ENCODE measurements around the gene THYN1. TPM values are rescaled to one million over a fixed set of nuclear protein-coding genes. Genes with fewer than 3 reads are reported as not detected.

THYN1 gene
- total and polyA plus RNA-seq, 2 of the 13 experiments (the other 11 are each of a cell fraction or from before 2014, with no cell fraction given), result 36.1 to 87.6 TPM

GRCh38 chr11:134223836-134224709 is 29.1 kb downstream of the THYN1 start, which contains the start of the genes NCAPD3 and VPS26B (continued):
- TF ChIP-seq E2F5 (CRISPR knock-in tag; conservative IDR thresholded peaks at IDR 0.05), result peak; percentile 98
- TF ChIP-seq LCORL (IDR thresholded peaks at IDR 0.05), result no peak
- TF ChIP-seq LCORL (CRISPR knock-in tag; IDR thresholded peaks at IDR 0.05), result peak; percentile 51; the same call in 1 of the 2 replicates
- TF ChIP-seq JUND (CRISPR knock-in tag; IDR thresholded peaks at IDR 0.05), result peak; percentile 59; the same call in 1 of the 2 replicates
- TF ChIP-seq BORCS8-MEF2B (CRISPR knock-in tag; IDR thresholded peaks at IDR 0.05), result peak; percentile 78
- peak; percentile 86 for TF ChIP-seq ZNF407 (CRISPR knock-in tag; IDR thresholded peaks at IDR 0.05; ENCODE audit: not compliant biosample characterization)
- no peak for TF ChIP-seq GTF3A (CRISPR knock-in tag; conservative IDR thresholded peaks at IDR 0.05)
- TF ChIP-seq SSRP1 (CRISPR knock-in tag; IDR thresholded peaks at IDR 0.05), result no peak
- no peak for TF ChIP-seq ZNF512B (CRISPR knock-in tag; IDR thresholded peaks at IDR 0.05; ENCODE audit: borderline replicate concordance)
- TF ChIP-seq ZNF7 (CRISPR knock-in tag; IDR thresholded peaks at IDR 0.05), result no peak
- TF ChIP-seq ZSCAN30 (CRISPR knock-in tag; IDR thresholded peaks at IDR 0.05), result no peak
- TF ChIP-seq BRF2 (CRISPR knock-in tag; IDR thresholded peaks at IDR 0.05), result peak; percentile 95; the same call in 1 of the 2 replicates
- TF ChIP-seq KLF13 (CRISPR knock-in tag; IDR thresholded peaks at IDR 0.05), result no peak
- TF ChIP-seq IRF1 (CRISPR knock-in tag; IDR thresholded peaks at IDR 0.05; ENCODE audit: low read depth), result no peak
